ENCODE measurements around the gene TMED10.

The TMED10 gene

DNA sequence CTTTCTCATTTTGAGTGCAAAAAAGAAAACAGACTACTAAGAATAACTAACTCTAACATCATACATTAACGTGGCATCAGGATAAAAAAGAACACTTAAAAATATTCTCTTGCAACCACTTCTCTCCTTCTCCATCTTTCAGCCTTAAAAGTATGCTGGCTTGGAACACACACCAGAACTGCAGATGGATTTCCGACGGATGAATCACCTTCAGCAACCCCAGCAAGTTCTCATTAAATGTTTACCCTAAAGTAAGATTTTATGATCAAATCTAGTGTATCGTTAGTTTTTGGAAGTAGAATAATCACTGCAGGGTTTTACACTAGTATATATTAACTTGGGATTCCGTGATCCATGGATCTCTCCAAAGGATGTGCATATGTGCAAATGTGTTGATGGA is 50.8 kb downstream of the TMED10 start:
- DNase-seq, result no peak

DNA sequence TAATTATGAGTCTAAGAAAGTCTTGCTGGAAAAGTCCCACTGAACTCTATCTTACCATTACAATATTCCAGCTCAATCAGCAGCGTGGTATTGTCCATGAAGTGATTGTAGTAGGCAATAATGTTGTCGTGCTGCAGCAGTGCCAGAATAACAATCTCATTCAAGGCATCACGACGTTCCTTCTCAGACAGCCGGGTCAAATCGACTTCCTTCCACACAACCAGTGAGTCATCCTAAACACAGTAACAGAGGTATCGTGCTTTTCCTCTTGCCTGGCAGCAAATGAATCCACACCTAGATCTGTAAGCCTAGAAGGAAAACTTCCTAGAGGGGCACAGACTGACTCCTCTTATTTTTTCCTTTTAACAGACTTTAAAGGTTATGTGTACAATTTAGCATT is 52.4 kb downstream of the TMED10 start:
- no peak for DNase-seq

DNA sequence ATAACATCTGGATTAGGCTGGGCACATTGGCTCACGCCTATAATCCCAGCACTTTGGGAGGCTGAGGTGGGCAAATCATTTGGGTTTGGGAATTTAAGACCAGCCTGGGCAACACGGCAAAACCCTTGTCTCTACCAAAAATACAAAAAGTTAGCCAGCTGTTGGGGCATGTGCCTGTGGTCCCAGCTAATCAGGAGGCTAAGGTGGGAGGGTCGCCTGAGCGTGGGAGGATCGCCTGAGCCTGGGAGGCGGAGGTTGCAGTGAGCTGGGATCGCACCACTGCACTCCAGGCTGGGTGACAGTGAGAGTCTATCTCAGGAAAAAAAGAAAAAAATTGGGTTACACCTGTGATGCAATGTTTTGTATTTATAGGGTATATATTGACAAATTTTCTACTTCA is 54.9 kb downstream of the TMED10 start:
- DNase-seq, result no peak

DNA sequence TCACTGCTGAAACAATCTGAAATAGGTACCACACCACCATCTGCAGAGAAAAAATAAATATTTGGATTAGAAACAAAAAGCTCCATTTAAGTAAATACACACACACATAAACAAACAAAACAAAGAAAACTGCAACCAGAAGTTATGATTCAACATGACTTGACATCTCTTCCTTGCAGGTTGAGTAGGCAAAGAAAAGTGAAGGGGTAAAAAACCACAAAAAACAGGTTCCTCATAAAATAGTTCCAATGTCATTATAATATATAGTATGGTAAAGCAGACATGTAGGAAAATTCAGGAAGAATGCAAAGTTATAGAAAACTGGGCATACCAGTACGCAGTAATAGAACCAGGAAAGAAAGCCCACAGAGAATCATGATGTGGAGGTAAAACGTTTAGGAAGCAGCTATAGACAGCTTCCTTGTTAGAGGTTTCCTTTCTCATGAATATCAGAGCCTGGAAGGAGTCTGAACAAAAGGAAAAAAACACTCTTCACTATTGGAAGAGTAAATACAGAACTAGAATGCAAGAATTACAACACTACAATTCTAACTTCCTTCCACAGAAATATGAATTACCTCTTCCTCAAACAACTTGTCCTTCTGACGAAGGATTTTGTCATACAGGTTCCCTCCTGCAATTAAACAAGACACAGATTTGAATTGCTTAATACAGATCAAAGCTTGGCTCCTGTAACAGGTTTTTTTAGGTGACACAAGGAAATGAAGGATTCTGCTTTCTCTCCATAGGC is 55.7 kb downstream of the TMED10 start:
- DNase-seq, result no peak

DNA sequence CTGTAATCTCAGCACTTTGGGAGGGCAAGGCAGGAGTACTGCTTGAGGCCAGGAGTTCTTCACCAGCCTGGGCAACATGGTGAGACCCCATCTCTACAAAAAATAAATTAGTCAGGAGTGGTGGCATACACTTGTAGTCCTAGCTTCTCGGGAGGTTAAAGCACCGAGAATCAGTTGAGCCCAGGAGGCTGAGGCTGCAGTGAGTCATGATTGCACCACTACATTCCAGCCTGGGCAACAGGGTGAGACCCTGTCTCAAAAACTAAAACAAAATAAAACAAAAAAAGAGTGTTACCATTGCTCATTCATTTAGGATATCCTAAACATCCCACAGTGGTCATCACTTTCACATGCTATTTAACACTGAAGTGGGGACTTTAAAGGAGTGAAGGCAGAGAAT is 57.4 kb downstream of the TMED10 start:
- no peak for DNase-seq

DNA sequence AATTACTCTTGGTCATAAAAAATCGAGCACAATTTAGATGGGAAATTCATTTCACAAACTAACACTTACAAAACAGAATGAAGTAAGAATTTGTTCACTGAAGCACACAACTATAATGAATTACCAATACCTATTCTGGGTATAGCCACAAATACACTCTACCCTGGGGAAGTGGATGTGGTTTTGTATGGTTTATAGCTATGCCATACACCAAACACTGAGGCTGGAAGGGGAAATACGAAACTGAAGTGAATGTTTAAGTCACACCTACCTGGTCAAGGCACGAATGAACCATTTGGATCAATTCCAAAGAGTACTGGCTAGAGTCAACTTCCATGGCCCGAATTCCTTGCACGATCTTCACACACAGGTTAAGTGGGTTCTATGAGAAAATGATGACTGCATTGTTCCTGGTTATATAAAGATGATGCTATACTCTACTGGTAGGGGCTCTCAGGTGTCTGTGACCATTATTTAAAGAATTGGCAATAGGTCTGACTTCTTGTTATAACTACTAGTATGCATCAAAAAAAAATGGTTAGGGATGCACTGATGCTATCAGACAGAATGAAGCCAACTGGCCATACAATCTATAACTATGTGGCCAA is 62.4 kb downstream of the TMED10 start:
- no peak for DNase-seq

DNA sequence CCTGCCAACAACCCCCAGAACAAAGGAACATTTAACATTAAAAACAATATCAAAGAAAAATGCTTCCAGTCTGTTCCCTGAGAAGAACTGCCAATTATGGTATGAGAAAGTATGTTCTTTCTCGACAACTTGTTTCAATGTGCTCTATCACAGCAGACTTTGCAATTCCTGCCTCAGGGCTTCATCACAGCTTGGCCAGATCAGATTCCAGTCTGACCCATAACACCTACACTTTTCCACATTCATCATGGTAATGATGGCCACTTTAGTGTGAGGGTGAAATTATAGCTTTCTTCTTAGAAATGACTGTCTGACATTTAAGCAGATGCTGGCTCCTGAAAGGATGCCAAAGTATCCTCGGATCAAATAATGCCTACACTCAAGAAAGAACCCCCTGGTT is 66.5 kb downstream of the TMED10 start:
- no peak for DNase-seq

DNA sequence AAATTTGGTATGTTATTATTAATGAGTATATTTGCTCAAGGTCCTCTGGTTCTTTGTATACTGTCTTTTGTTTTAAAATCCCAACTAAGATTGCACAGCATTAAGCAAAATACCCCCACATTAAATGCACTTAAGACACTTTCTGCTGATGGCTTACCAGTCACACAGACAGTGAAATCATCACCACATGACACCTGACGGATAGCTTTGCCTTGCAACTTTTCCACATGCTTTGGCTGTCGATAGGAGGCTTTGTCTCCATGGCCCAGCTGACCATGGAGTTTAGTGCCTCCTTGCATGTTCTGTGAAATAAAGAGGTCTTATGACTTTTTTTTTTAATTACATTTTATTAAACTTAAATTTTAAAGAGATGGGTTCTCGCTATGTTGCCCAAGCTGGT is 69.2 kb downstream of the TMED10 start:
- no peak for DNase-seq

DNA sequence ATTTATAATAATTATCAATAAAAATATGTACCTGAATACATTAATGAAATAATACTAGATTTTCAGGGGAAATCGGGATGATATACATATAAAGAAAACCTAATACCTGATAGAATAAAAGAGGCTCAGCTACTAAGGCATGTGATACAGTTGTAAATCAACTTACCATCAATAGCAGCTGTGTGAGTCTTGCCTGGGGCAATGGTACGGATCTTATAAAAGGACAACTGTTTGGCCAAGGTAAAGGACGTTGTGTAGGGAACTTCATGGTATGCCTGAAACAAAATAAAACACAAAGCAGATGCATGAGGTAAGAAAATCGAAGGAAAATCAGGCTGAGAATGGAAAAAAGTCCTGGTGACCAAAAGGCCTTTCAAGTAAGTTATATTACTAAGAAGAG is 74.9 kb downstream of the TMED10 start:
- DNase-seq, result no peak

DNA sequence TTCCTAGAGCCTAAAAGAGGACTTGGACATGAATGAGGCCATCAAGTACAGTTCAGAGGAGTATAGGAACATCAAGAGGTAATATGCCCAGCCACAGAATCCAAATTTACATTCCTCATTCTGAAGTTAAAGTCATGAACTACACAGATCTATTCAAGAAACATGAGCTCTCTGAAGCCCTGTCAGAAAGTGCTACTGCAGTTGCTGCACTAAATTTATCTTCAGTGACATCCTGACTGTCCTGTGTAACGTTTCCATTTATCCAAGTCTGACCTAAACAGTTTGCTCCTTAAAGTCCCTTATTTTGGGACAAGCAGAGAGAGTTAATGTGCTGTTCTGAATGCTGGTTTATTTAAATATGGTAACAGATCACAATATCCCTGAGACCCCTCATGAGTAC is 77.7 kb downstream of the TMED10 start:
- DNase-seq, result no peak

DNA sequence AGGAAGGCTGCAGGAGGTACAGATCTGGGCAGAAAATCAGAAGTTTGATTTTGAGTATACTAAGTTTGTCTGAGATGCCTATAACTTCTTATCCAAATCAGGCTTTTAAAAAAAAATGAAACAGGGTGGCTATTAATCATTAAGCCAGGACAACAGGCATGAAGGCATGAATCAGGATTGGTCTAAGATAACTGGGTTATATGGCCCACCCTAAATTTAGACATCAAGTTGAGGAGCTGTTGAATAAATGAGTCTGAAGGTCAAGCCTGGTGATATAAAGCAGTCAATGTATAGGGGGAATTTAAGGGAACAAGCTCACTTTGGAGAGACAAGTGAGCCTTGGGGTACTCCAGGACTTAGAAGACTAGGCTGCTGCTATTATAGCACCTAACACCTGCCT is 78.2 kb downstream of the TMED10 start:
- DNase-seq, result no peak

DNA sequence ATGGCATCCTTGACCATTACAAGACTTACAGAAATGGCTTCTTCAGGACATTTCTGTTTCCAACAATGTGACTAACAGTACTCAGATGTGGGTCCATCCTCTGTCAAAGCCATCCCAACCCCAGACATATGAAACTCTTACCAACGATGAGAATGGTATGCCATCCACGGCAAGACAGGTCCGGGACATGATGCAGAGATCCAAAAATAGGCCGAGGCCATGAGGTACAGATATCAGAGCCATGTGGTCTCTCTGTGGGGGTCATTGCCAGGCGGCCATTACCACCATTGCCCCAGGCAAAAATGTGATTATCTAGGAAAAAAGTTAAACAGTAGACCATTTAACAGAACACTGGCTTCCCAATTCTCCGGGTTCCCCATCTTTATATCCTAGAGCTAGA is 79.5 kb downstream of the TMED10 start:
- DNase-seq, result no peak

DNA sequence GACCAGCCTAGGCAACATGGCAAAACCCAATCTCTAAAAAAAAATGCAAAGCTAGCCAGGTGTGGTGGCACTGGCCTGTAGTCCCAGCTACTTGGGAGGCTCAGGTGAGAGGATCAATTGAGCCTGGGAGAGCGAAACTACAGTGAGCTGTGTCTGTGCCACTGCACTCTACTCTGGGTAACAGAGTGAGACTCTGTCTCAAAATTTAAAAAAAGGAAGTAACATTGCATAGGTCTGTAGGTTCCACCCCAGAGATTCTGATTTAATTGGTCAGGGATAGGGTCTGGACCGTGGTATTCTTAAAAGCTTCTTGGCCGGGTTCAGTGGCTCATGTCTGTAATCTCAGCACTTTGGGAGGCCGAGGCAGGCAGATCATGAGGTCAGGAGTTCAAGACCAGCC is 80.7 kb downstream of the TMED10 start:
- DNase-seq, result no peak

DNA sequence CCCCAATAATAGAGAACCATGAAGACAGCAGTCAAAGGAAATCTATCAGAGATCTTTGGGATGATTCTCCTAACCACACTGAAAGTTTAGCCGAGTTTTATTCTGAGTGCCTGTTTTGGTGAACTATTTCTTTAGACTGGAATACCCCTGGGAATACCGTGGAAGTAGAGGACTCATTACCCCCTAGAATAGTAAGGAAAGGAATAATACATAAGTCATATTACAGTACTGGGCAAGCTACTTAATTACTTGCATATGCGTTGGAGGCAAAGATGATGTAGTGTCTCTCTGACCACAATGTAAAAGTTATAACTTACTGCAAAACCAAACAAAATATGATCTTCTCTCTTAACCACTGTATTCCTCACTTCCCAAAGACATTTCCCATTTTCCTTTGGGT is 81.5 kb downstream of the TMED10 start:
- DNase-seq, result no peak

DNA sequence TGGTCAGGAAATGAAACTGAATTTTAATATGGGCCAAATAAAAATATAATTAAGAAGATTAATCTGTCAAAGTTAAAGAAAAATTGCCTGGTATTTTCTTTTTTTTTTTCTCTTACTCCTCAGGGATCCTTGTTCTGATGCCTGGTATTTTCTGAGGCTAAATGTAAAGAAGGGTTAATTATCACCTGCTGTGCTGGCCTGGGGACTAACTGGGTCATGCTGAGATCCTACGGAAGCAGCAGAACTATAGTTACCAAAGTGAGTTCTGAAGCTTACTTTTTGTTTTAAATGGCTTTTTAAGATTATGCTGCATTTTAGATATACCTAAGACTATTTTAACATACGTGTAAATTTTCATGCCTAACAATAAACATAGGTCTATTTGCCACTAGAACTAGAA is 83.7 kb downstream of the TMED10 start:
- DNase-seq, result no peak

DNA sequence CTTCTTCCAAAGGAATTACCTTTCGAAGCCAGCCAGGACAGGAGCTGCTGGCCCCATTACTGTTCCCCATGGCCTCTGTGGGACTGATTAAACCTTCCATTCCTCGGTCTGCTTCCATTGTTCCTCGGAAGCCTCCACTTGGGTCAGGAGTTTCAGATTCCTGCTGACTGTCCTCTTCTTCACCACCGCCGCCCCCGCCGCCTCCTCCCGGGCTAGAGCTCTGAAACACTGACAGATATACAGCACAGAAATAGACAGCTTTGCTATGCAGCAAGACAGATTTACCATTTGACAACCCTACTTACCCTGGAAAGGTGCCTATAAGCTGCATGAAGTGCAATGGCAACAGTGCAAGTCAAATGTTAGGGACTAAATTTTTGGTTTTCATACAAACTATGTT is 85.2 kb downstream of the TMED10 start:
- no peak for DNase-seq

DNA sequence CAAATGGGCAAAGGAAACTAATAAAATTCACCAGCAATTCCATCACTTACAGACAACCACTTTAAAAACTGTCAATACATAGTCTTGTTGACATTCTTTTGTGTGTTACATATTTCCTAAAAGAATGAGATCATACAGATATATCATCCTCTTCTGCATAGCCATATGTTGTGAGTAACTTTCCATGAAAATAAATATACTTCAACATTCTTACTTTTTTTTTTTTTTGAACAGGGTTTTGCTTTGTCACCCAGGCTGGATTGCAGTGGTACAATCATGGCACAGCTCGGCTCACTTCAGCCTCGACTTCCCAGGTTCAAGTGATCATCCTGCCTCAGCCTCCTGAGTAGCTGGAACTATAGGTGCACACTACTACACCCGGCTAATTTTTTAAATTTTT is 86.1 kb downstream of the TMED10 start:
- DNase-seq, result no peak

DNA sequence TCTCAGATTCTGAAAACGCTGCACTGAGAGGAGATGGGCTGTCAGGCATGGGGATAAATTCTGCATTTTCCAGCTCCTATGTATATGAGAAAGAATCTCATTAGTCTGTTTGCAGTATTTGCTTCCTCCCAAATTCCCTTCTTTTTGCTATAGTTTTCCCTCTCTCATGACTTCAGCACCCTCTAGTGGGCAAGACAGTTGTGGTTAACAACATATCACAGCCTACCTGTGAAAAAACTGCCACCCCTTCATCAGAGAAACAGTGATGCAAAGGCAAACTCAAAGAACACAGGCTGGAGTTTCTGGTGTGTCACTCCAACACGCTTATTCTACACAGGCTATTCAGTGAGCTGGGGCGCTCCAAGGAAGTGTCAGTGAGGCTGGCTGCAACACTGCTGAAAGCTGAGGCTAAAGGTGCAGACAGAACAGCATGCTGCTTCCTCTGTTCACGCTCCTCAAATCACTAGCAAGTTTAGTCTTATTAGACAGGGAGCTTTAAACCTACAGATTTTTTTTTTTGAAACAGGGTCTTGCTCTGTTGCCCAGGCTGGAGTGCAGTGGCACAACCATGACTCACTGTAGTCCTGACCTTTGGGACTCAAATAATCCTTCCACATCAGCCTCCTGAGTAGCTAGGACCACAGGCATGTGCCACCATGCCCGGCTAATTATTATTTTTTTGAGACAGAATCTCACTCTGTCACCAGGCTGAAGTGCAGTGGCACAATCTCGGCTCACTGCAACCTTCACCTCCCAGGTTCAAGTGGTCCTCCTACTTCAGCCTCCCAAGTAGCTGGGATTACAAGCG is 87.6 kb downstream of the TMED10 start:
- DNase-seq, result peak; percentile 2

DNA sequence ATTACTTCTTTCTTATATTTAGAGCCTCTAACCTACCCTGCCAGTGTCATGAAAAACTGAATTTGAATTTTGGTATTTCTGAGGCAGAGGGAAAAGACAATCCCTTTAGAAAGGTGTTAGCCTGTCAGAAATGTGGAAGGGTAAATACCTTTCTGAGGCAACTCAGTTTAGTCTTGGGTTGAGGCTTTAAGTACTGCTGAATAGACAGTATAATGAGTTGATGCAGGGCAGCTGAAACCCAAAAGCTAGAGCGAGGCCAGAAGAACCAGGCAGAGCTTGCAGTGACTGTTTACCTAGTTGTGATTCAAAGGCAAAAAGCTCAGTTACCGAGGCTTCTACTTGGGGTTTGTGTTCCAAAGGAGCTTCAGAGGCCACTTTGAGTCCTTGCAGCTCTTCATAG is 88.3 kb downstream of the TMED10 start:
- no peak for DNase-seq

DNA sequence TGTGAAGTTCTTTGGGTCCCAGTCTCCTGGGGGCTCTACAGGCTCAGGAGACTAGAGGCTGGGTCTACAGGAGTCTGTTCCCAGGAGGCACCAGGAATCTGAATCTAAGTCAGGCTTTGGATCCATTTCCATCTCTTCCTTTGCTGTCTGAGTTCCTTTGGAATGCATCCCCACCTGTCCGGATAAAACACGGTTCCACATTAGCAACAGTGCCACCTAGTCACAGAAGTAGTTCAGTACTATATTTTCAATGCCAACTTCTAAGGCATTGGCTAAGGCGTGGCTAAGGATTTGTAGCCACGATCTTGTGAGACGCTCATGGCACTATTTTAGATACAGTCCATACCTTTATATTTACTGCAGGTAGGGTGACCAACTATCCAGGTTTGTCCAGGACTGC is 91.9 kb downstream of the TMED10 start:
- no peak for DNase-seq

DNA sequence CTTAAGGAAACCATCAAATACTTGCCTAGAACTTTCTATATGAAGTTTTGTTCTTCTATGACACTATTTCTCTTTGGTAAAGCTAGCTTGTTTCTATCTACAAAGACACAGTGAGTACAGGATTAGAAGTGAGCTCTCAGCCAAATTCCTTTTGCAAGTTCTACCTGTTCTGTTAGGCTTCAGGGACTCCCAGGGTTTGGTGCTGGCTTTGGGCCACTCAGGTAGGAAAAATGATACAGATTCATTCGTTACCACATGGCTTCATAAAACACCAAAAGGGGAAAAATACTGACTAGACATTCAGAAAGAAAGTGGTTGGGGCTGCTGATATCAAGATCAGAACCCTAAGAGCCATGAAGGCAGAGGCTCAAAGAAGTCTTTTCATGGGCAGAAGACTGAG is 93.1 kb downstream of the TMED10 start:
- DNase-seq, result no peak

DNA sequence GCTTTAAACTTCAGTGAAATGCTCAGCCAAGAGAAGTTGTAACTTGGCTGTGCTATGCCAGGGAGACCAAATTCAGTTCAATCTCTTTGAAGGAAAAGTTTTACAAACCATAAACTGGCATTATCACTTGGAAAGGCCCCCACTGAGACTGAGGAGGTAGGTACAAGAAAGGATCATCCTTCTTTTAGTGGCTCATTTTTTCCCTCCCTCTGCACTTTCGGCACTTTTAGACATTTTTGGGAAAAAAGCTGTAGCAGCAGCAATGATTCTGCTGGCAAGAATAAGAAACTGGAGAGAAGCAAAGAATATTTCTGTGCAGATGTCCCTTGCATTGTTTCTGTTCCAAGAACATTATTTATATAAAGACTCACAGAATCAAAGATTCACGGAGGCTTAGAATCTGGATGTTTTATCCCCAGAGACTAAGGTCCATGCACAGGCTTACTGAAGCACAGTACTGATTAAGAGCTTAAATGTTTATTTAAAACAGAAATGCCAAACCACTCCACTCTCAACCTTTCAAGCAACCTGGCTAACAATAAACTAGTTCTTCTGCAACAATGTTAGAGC is 94.7 kb downstream of the TMED10 start:
- no peak for DNase-seq
